LNCaP clone FGC (cell line): ENCODE data around the gene KCNQ1.

Source experiments
- DNase-seq: peaks from one replicate; pipeline ENCODE4 v3.0.0-alpha.2; 2011; ENCODE audit warnings: low read depth
- H3K4me3 ChIP-seq: 2 replicates; pipeline ENCODE4 v1.5.1; 2011; ENCODE audit warnings: mild to moderate bottlenecking, low read depth, low read length, control low read depth
- CTCF ChIP-seq: IDR thresholded peaks from 2 replicates; pipeline ENCODE4 v1.5.1; 2012; ENCODE audit warnings: mild to moderate bottlenecking; ENCODE audit not compliant: control insufficient read depth, insufficient read depth; ENCODE audit errors: extremely low read depth

The KCNQ1 gene

GRCh38 chr11:2708151-2708581, 263.4 kb downstream of the KCNQ1 start:
- no peak overlapping the region for H3K4me3 ChIP-seq
- no peak for TF ChIP-seq CTCF
- DNase-seq: no peak

DNA sequence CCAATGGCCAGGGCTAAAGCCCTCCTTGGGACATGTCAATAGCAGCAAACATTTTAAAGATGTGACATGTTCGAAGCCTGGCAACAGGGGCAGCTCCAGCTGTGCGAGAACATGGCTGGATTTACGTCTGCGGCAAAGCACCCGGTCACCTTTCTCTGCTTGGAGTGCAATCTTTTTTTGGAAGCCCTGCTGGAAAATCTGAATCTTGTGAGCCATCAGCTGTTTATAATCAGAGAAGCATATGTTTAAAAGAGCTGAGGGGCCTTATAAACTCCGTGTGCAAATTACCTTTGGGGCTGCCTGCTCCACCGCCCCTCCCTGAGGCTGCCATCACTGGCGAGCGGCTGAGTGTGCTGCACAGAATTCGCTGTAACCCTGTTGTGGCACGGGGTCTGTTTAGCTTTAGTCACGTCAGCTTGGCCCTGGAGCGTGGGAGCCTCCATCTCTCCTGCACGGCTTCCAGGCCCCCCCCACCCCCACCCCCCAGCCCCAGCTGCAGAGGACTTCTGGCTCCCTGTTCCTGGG, 264.0 kb downstream of the KCNQ1 start:
- no peak for DNase-seq
- TF ChIP-seq CTCF: no peak
- H3K4me3 ChIP-seq: no peak overlapping the region

GRCh38 chr11:2709429-2709828, 264.6 kb downstream of the KCNQ1 start:
- no peak for TF ChIP-seq CTCF
- DNase-seq: no peak
- H3K4me3 ChIP-seq: no peak overlapping the region

- no peak for TF ChIP-seq CTCF
- DNase-seq: no peak
- H3K4me3 ChIP-seq: no peak overlapping the region
Measured at GRCh38 chr11:2711161-2711560, 266.4 kb downstream of the KCNQ1 start.

GRCh38 chr11:2713094-2713493, 268.3 kb downstream of the KCNQ1 start:
- no peak overlapping the region for H3K4me3 ChIP-seq
- TF ChIP-seq CTCF: no peak
- DNase-seq: no peak

GRCh38 chr11:2713661-2714462, 269.1 kb downstream of the KCNQ1 start:
- no peak for TF ChIP-seq CTCF
- no peak for DNase-seq
- H3K4me3 ChIP-seq: no peak overlapping the region

DNA sequence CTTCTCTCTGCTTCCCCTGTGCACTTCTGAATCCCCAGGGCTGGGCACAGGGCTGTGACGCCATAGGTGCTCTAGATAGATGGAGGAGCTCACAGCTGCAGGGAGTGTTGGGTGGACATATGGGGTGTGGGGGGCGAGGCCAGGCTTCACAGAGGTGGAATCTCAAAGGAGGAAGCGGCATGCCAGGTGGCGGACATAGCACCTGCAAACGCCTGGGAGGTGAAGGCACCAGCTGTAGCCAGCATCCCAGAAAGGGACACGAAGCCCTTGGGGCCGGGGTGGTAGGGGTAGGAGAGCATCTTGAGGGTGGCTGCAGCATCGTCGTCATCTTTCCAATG, 269.6 kb downstream of the KCNQ1 start:
- DNase-seq: no peak
- no peak overlapping the region for H3K4me3 ChIP-seq

More for the DNA sequence above, 269.6 kb downstream of the KCNQ1 start:
- TF ChIP-seq CTCF: no peak
